A673 (cell line): ENCODE measurements around the gene SYT7.

Experiments
- EZH2 ChIP-seq: fragments of 200-600 bp; sonication (generic); IDR thresholded peaks from 2 replicates; pipeline ENCODE4 v1.6.1; 2017; ENCODE audit warnings: borderline replicate concordance, low read depth, mild to moderate bottlenecking, mixed read lengths, antibody characterized with exemption, low read length; ENCODE audit not compliant: poor library complexity, severe bottlenecking
- TF ChIP-seq, protein P1 (sequence below): fragments of 300-800, 200-600 bp; sonication (generic); conservative IDR thresholded peaks from 2 replicates; pipeline ENCODE4 v1.5.1; 2017; ENCODE audit warnings: low read depth, mild to moderate bottlenecking, antibody characterized with exemption, low read length, moderate library complexity, mixed read lengths

DNA sequence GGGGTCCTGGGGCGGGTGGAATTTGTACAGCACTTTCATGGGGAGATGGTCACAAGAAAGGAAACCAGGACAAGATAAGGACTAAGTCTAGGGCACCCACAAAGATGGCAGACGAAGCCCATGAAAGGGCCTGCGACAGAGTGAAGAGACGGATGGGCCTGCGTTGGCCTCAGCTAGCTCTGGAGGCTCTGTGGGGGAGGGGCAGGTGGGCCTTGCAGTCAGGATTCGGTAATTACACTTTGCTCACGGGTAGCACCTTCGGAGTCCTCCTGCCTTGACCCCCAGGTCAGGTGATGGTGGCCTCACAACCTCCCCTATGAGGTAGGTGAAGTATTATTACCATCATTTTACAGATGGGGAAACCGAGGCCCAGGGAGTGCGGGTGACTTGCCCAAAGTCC is 65.2 kb downstream of the SYT7 start:
- no peak for TF ChIP-seq EZH2
- TF ChIP-seq, protein P1, sequence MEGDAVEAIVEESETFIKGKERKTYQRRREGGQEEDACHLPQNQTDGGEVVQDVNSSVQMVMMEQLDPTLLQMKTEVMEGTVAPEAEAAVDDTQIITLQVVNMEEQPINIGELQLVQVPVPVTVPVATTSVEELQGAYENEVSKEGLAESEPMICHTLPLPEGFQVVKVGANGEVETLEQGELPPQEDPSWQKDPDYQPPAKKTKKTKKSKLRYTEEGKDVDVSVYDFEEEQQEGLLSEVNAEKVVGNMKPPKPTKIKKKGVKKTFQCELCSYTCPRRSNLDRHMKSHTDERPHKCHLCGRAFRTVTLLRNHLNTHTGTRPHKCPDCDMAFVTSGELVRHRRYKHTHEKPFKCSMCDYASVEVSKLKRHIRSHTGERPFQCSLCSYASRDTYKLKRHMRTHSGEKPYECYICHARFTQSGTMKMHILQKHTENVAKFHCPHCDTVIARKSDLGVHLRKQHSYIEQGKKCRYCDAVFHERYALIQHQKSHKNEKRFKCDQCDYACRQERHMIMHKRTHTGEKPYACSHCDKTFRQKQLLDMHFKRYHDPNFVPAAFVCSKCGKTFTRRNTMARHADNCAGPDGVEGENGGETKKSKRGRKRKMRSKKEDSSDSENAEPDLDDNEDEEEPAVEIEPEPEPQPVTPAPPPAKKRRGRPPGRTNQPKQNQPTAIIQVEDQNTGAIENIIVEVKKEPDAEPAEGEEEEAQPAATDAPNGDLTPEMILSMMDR = no peak
